ENCODE data around the gene CROCC. TPM values are rescaled to one million over a fixed set of nuclear protein-coding genes. Genes with fewer than 3 reads are reported as not detected.
"Not testable (repeated sequence)": the region's sequence is repeated elsewhere in the genome, so short reads cannot be mapped to it uniquely, and the experiment has no call there.

Gene CROCC
- total RNA-seq, 4 donors from 2014 or later, result 19.5 to 63.8 (median 23.3) TPM

DNA sequence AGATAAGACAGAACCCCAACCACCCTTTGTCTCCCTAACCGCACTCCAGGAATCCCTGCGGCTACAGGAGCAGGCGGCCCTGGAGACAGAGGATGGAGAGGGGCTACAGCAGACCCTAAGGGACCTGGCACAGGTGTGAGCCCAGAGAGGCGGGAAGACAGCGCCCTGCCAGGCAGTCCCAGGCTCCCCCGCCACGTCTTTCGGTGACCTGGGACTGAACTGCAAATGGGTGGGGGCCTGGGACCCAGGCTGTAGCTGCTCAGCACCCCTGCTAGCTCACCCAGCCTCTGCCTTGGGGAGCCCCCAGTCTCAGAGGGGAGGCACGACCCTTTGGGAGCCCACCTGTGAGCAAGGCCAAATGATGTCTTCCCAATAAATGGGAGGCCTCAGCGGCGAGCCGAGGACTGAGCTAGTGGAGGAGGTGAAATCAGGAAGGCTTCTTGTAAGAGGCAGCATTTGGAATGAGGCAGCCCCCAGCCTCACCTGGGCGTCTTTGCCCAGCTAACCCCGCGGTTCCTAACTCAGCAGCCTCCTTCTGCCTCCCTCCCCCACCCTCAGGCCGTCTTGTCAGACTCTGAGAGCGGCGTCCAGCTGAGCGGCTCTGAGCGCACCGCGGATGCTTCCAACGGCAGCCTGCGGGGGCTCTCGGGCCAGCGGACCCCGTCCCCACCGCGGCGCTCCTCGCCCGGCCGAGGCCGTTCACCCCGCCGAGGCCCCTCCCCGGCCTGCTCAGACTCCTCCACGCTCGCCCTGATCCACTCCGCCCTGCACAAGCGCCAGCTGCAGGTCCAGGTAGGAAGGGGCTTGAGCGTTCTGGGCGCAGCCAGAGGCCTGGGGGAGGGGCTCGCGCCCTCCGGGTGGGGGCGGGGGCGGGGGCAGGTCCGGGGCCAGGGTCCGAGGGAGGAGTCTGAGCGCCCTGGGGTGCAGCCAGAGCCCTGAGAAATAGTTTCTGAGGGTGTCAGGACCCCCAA, 16.9 kb downstream of the CROCC start:
- intact Hi-C loops (cut with DNase I; ENCODE audit: low total_unique reads), result no loop called here
- no peak overlapping the region for H3K4me3 ChIP-seq (ENCODE audit: low read depth, poor library complexity, severe bottlenecking)
- TF ChIP-seq, protein P1, sequence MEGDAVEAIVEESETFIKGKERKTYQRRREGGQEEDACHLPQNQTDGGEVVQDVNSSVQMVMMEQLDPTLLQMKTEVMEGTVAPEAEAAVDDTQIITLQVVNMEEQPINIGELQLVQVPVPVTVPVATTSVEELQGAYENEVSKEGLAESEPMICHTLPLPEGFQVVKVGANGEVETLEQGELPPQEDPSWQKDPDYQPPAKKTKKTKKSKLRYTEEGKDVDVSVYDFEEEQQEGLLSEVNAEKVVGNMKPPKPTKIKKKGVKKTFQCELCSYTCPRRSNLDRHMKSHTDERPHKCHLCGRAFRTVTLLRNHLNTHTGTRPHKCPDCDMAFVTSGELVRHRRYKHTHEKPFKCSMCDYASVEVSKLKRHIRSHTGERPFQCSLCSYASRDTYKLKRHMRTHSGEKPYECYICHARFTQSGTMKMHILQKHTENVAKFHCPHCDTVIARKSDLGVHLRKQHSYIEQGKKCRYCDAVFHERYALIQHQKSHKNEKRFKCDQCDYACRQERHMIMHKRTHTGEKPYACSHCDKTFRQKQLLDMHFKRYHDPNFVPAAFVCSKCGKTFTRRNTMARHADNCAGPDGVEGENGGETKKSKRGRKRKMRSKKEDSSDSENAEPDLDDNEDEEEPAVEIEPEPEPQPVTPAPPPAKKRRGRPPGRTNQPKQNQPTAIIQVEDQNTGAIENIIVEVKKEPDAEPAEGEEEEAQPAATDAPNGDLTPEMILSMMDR (IDR thresholded peaks at IDR 0.05), result no peak
- no peak for TF ChIP-seq POLR2A (IDR thresholded peaks at IDR 0.05)
- no peak for DNase-seq (ENCODE audit: low spot score in 2 of 2)
- WGBS, 2 donors, result 77 to 84% methylated on average over 51 of the region's 51 CpGs

DNA sequence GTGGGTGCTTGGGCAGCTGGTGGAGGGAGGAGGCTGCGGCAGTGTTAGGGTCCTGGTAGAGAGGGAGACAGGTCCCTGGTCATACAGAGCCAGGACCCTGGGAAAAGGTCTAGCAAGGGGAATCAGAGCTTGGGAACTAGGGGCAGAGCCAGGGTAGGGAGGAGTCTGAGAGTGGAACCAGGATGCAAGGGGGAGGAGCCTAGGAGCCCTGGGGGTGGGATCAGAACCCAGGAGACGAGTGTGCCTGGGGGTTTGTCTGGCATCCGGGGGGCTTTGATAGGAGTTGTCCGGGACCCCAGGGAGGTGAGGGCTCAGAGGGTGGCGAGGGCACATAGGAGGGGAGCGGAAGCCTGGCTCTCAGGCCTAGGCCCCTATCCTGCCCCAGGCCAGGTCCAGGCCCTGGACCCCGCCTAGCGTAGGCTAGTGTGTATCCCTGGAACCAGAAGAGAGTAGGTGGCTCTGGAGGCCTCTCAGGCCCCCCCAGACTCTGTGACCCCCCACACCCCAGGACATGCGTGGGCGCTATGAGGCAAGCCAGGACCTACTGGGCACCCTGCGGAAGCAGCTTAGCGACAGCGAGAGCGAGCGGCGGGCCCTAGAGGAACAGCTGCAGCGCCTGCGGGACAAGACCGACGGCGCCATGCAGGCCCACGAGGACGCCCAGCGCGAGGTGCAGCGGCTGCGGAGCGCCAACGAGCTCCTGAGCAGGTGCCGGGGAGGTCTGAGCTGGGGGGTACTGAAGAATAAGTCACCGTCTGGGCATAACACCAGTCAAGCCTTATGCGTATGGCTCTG, 17.9 kb downstream of the CROCC start:
- DNase-seq (ENCODE audit: low spot score in 2 of 2); intact Hi-C loops (cut with DNase I; ENCODE audit: low total_unique reads); H3K4me3 ChIP-seq (ENCODE audit: low read depth, poor library complexity, severe bottlenecking): not testable (repeated sequence)
- WGBS, 2 donors, result 95% methylated on average over 32 of the region's 32 CpGs

GRCh38 chr1:16944038-16944437, 22.3 kb downstream of the CROCC start:
- no peak overlapping the region for H3K4me3 ChIP-seq (ENCODE audit: low read depth, poor library complexity, severe bottlenecking)
- DNase-seq (ENCODE audit: low spot score in 2 of 2), result no peak
- TF ChIP-seq POLR2A (IDR thresholded peaks at IDR 0.05), result no peak
- TF ChIP-seq, protein P1 (IDR thresholded peaks at IDR 0.05), result no peak
- 86 to 92% methylated on average over 19 of the region's 19 CpGs for WGBS, 2 donors
- intact Hi-C loops (cut with DNase I; ENCODE audit: low total_unique reads), result no loop called here

GRCh38 chr1:16945512-16945911, 23.8 kb downstream of the CROCC start:
- WGBS, 2 donors, result 76 to 93% methylated on average over 2 to 4 of the region's 9 CpGs
- intact Hi-C loops (cut with DNase I; ENCODE audit: low total_unique reads); DNase-seq (ENCODE audit: low spot score in 2 of 2); H3K4me3 ChIP-seq (ENCODE audit: low read depth, poor library complexity, severe bottlenecking): not testable (repeated sequence)

GRCh38 chr1:16946185-16946584, 24.5 kb downstream of the CROCC start:
- H3K4me3 ChIP-seq (ENCODE audit: low read depth, poor library complexity, severe bottlenecking); DNase-seq (ENCODE audit: low spot score in 2 of 2); intact Hi-C loops (cut with DNase I; ENCODE audit: low total_unique reads): not testable (repeated sequence)
- 91 to 94% methylated on average over 13 of the region's 13 CpGs for WGBS, 2 donors

GRCh38 chr1:16946646-16947045, 24.9 kb downstream of the CROCC start:
- 90% methylated on average over 19 of the region's 19 CpGs for WGBS, 2 donors
- intact Hi-C loops (cut with DNase I; ENCODE audit: low total_unique reads), result no loop called here
- H3K4me3 ChIP-seq (ENCODE audit: low read depth, poor library complexity, severe bottlenecking), result no peak overlapping the region
- TF ChIP-seq POLR2A (IDR thresholded peaks at IDR 0.05), result no peak
- TF ChIP-seq, protein P1 (IDR thresholded peaks at IDR 0.05), result no peak
- DNase-seq (ENCODE audit: low spot score in 2 of 2), result no peak

GRCh38 chr1:16948282-16948891, 26.7 kb downstream of the CROCC start:
- DNase-seq (ENCODE audit: low spot score in 2 of 2); intact Hi-C loops (cut with DNase I; ENCODE audit: low total_unique reads); H3K4me3 ChIP-seq (ENCODE audit: low read depth, poor library complexity, severe bottlenecking): not testable (repeated sequence)
- WGBS, 2 donors, result 54 to 57% methylated on average over 26 of the region's 26 CpGs

GRCh38 chr1:16949026-16949425, 27.3 kb downstream of the CROCC start:
- DNase-seq (ENCODE audit: low spot score in 2 of 2); intact Hi-C loops (cut with DNase I; ENCODE audit: low total_unique reads); H3K4me3 ChIP-seq (ENCODE audit: low read depth, poor library complexity, severe bottlenecking): not testable (repeated sequence)
- WGBS, 2 donors, result 41 to 47% methylated on average over 7 of the region's 7 CpGs

DNA sequence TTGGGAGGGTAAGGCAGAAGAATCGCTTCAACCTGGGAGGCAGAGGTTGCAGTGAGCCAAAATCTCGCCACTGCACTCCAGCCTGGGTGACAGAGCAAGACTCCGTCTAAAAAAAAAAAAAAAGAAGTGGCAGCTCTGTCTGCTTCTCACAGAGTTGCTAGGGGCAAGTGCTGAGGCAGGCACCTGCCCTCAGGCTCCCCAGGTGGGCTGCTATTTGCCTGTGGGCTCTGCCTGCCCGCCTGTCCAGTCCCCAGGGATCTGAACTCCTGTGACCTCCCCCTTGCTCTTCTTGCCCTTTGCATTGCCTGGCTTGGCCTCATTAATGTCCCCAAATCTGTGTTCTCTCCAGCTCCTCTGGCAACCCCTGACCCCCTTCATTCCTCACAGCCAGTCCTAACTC, 30.6 kb downstream of the CROCC start:
- 87 to 95% methylated on average over 4 of the region's 4 CpGs for WGBS, 2 donors
- intact Hi-C loops (cut with DNase I; ENCODE audit: low total_unique reads); H3K4me3 ChIP-seq (ENCODE audit: low read depth, poor library complexity, severe bottlenecking); DNase-seq (ENCODE audit: low spot score in 2 of 2): not testable (repeated sequence)

Data from lower leg skin (tissue), 4 donors.